Activated CD8-positive, alpha-beta memory T cell treated with anti-CD3 and anti-CD28 coated beads for 1 hour (primary cell): ENCODE data around the gene APP.
"Not testable (repeated sequence)": the region's sequence is repeated elsewhere in the genome, so short reads cannot be mapped to it uniquely, and the experiment has no call there.

Experiments used
- DNase-seq, 2 donors: peaks; one replicate each; pipeline ENCODE4 v3.0.0-alpha.2; 2020; ENCODE audit warnings: low read depth in 1 of 2; ENCODE audit errors: extremely low read depth in 1 of 2

APP gene

DNA sequence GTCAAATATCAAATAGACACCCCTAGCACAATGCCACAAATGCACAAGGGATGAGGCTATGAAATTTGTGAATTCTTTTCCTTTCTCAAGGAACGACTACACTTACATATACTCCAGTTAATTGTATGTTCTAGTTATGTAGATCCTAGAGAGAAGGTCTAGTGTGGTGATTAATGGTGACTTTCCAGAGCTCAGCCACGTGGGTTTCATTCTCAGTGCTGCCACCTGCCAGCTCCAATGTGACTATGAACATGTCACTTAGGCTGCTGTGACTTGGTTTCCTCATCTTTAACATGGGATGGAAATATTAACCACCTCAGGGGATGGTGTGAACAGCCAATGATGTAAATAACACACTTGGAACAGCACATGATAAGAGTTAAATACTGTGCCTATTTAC, 138.3 kb downstream of the APP start:
- DNase-seq, result no peak

DNA sequence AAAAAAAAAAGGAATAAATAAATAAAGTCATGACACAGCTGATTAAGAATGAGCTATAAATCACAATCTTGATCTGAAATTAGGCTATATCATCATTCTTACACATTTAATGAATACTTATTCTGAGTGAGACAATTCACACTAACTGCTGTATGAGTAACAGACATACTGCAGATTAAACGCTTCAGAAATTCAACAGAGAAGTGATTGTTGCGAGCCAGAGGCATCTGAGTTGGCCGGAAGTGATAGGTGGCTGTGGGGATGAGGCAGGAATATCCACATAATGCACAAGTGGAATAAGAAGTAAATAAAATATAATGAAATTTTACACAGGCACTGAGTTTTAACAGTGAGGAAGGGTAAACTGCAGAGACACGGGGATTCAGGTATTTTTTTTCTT, 142.4 kb downstream of the APP start:
- no peak for DNase-seq

DNA sequence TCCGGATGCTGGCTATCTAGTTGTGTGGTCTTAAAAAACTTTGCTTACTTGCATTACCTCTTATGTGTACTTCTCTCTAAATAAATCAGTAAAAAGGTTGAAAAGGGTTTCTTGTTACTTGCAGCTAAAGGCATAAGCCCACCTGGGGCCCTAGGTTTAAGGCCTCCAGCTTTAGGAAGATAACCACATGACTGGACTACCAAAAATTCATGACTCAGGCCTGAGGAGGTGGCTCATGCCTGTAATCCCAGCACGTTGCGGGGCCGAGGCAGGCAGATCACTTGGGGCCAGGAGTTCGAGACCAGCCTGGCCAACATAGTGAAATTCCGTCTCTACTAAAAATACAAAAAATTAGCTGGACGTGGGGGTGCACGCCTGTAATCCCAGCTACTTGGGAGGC, 142.9 kb downstream of the APP start:
- DNase-seq, result no peak

DNA sequence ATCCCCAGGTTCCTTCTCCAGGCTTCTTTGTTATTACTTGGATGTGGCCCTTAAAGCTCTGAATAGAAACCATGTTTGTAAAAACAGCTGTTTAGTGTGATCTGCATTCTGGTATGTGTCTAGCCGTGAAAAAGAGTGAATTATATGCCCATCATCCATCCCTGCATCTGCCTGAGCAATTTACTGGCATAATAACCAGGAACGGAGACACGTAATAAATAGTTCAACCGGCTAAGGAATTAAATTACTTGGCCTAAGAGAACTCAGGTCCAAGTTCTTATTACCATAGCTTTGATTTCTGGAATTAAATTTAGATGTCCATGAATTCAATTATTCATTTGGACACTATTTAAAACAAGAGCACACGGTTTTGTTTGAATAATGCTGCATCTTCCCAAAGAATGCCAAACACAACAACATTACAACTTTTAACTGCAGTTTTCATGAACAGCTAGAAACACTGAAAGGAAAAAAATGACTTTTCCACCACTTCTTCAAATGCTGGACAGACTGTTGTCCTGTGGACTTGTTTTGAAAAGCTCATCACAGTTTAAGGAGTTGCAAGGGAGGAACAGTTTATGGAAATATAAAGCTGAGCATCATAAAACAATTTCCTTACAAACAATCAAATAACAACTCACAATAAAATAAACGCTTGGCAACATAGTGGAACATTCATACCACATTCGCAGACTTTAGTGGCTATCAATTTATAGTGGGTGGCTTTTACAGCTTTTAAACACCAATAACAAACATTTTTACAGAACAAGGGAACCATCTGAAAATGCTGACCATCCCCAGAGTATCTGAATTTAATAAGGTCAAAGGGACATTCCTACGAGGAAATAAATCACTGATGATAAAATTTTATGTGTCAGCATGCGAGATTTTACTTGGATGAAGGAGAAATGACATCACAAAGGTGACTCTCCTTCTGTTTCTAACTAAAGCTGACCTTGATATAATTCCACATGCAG, 144.7 kb downstream of the APP start:
- no peak for DNase-seq

DNA sequence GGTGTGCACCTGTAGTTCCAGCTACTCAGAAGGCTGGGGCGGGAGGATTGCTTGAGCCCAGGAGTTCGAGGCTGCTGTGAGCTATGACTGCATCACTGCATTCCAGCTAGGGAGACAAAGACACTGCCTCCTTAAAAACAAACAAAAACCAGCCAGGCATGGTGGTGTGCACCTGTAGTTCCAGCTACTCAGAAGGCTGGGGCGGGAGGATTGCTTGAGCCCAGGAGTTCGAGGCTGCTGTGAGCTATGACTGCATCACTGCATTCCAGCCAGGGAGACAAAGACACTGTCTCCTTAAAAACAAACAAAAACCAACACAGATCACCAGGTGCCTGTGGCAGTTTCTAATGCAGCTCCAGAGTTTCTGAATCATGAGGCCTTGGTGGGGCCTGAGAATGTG, 147.2 kb downstream of the APP start:
- DNase-seq, result not testable (repeated sequence)

DNA sequence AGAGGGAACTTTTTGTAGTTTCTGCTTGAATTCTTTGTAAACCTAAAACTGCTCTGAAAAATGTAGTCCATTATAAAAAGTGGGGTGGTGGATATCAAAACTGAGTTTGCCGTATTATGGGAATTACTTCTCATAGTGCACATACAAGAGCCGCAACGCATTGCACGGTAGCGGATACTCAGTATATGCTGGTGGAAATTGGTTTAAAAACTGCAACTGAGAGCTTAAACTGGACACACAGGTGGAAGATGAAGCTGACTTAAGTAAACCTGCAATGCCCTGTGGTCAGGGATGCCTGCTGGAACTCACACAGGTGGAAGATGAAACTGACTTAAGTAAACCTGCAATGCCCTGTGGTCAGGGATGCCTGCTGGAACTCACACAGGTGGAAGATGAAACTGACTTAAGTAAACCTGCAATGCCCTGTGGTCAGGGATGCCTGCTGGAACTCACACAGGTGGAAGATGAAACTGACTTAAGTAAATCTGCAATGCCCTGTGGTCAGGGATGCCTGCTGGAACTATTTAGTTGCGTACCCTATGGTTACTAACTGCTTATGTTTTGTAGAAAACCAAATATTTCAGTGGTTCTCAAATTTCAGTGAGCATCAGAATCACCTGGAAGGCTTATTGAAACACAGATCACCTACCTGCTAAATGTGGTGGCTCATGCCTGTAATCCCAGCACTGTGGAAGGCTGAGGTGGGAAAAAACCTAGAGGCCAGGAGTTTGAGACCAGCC, 147.8 kb downstream of the APP start:
- not testable (repeated sequence) for DNase-seq

DNA sequence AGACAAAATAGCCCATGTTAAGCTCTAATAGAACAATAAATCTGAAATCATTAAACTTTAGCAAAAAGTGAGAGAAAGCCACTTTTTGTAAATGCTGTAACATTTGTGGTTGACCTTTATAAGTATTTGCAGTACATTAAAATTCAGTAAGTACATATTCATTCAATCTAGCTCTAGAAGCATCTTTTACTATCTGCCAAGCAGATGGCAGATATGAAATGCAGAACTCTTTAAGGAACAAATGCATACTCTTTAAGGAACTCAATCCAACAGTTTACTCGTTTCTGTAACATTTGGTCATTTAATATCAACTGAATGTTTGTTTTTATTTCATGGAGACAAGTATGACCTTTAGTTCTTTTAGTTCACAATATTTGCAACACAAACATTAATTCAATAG, 150.1 kb downstream of the APP start:
- no peak for DNase-seq

DNA sequence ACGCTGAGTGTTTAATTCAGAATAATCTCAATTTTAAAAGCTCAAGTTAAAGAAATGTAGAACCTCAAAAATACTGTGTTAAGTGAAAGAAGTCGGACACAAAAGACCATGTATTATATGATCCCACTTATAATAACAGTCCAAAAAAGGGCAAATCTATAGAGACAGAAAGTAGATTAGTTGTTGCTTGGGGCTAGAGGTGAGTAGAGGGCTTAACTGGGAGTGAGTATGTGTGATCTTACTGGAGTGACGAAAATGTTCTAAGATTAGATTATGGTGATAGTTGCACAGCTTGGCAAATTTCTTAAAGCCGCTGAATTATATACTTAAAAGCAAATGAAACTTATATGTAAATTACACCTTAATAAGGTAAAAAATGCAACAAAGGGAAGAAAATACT, 150.5 kb downstream of the APP start:
- no peak for DNase-seq

DNA sequence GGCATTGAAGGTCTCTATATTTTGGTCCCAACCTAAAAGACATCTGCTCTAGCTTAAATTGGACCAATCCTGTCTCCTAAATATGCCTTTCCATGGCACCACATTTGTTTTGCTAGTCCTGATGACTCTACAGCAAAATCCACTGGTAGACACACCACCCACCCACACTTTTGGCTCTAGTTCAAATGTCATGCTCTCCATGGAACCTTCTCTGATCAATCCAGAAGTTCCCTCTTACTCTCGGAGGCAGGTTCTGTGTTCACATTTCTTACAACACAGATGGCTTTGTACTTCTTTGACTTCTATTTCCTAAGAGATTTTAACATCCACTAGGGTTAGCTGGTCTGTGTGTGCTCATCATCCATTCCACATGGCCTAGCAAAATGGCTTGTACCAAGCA, 151.3 kb downstream of the APP start:
- DNase-seq, result no peak

DNA sequence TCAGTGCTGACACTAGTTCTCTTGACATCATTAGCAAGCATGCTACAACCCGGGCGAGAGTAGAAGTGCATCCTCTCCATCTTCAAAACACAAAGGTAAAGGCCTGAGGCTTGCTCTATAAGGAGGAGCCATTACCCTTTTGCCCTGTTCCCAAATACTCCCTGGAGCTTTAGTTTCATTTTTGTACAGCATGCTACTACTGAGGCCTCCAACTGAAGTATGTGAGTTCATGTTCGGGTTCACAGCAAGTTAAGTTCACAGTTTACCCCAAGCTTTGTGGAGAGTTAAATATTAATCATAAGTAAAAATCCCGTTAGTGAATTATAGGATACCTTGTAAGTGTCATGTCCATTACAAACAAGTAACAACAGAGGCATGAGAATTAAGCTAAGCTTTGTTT, 156.6 kb downstream of the APP start:
- DNase-seq, result no peak

DNA sequence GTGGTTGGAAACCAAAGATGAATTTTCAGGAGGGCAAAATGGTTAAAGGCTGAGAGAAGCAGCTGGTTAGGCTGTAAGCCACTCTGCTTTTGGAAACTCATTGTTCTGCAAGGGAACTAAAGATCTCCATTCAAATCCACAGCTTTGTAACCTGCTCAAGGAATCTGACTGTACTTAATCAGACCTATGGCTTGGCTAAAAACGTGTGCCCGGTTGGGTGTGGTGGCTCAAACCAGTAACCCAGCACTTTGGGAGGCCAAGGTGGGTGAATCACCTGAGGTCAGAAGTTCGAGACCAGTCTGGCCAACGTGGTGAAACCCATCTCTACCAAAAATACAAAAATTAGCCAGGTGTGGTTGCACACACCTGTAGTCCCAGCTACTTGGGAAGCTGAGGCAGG, 158.1 kb downstream of the APP start:
- DNase-seq, result not testable (repeated sequence)

DNA sequence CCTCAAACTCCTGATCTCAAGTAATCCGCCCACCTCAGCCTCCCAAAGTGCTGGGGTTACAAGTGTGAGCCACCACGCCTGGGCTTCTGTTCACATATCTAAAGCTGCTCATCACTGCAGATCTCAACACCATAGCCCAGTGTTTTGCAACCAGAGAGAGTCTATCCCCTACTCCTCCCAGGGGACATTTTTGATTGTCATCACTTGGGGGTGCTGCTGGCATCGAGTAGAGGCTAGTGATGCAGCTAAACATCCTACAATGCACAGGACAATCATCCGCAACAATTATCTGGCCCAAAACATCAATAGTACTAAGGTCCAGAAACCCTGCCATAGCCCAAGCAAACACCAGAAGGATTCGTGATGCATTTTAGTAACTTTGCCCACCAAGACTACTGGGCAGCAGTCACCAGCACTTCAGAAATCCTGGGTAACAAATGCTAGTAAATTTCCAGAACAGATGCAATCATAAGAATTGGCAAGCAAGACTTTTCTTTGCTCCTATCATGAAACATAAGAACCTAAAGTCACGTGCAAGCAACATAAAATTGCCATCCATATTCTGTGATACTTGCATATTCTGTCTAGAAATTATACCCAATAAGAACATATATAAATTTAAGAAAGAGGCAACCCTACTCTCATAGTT, 159.2 kb downstream of the APP start:
- no peak for DNase-seq

DNA sequence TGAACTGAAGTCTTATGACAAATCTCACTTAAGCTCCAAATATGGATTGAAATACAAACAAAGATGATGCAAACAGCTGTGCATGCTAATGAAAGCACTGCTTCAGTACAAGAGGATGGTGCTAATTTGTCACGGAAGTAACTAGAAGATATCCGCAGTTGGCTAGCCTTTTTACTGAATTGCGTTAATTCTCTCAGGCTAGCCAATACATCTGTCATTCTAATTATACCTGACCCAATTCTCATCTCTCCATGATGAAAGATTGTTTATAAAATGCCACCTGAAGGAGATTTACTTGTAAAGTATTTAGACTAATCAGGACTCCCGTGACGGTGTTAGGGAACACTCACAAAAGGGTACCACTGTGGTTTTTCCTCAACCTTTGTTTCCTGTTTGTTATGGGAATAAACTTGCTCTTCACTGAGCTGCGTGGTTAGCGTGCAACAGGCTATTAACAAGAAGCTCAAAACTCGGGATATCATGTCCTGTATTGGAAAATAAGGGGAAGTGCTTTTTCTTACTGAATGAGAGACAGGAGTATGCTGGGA, 162.5 kb downstream of the APP start:
- DNase-seq, result no peak

DNA sequence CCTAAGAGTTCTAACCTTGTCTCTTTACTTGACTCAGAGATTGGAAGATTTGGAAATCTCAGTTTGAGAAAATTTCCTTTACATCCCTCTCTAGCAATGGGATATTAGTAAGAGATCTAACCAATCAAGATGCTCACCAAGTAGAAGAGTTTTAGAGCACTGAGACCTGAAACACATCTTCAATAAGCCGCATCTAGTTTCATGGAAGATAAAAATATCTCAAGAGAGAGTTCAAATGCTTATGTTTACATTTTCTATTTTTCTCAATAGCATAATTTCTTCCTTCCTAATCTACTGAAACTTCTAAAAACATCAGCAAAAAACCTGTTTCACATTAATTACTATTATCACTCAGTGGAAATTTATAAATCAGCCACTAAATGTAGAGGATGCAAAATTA, 165.1 kb downstream of the APP start:
- DNase-seq, result no peak

DNA sequence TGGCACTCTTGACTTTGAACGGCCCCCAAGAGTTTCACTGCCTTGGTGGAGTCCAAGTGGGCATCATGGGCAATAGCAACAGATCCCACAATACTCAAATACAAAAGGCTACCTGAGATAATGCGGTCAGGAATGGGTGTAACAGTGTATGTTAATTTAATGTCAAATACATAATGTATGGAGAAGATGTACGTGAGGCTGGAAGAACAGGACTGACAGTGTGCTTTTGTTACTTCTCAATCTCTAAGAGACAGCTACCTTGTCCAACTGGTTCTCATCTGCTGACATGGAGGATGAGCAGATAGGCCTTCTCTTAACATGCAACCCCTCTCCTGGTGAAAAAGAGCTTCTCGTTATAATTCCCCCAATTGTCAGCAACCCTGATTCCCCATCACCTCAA, 167.2 kb downstream of the APP start:
- no peak for DNase-seq

DNA sequence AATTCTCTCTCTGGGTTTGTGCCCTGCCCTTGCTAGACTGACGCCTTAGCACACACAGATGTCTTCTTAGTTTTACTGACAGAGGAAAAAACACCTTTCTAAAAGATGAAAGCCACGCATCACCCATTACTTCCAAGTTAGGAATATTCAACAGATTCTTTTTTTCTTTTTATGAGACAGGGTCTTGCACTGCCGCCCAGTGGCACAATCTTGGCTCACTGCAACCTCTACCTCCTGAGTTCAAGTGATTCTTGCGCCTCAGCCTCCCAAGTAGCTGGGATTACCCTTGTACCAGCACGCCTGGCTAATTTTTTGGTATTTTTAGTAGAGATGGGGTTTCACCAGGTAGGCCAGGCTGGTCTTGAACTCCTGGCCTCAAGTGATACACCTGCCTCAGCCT, 169.2 kb downstream of the APP start:
- DNase-seq, result no peak

DNA sequence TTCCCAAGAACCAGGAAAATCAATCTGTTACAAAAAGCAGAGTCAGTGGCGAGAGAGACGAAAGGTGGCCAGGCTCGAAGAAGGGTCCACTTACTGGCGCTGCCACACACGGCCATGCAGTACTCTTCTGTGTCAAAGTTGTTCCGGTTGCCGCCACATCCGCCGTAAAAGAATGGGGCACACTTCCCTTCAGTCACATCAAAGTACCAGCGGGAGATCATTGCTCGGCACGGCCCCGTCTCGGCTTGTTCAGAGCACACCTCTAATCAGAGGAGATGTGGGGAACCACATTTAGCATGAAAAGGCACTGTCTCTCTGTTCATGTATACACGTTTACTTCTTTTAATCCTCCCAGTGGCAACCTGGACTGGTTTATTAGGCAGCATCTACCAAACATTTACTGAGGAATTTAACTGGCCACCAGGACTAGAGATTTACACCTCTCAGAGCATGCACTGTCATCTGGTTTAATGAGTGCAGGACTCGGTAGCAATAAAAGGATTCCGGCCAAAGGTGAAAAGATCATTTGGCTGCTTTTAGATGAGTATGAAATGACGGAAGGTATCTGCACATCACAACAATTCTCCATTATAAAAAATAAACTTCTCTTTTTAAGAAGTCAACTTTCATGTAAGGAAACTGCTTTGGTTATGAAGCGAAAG, 170.5 kb downstream of the APP start:
- DNase-seq, result peak in 1 of 2 donors; percentile 3

DNA sequence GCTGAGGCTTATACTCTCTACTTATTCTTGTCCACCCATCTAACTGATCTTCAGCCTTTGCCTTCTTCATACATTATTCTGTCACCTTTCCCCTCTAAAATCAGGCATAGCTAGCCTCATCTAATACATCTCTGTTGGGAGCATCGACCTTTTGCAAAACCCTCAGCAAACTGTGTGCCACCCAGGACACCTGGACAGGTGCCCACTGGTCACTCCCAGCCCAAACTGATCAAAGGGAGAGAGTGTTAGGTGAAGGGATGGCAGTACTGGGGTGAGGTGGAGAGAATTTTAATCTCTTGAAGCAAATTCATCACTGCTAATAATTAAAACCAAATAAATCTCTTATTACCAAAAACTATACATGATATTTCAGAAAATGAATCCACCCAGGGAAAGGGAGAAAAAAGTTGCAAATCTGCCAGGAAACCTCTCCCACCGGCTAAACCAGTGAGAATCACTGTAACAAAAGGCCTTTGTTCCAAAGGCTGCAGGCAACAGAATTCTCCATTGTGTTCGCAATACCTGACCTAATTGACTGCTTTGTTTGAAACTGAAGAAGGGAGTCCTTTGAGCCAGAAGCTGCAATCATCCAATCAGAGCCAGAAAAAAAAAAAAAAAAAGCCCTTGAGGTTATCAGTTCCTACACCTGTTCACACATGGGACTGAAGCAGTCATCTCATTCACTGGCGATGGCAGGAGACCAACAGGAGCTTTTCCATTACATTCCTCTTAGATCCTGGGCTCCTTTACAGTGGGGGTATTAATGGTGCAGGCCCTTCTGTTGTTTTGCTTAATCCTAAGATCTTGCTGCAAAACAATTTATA, 172.6 kb downstream of the APP start:
- no peak for DNase-seq

DNA sequence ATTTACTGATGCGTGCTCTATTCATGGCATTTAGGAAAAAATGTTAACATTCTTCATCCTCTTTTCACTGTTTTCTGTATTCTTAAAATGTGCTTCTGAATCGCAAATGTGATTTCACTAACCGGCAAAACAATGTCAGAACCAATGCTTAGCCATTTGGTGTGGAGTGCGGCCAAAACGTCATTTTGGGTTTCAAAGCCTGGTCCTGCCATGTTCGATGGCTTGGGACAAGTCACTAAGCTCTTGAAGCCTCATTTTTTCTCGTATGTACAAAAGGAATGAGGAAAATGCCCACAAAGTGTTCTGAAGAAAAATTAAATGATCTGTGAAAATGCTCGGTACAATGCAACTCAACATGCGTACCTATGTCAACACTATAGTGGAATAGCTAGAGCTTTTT, 175.3 kb downstream of the APP start:
- no peak for DNase-seq

DNA sequence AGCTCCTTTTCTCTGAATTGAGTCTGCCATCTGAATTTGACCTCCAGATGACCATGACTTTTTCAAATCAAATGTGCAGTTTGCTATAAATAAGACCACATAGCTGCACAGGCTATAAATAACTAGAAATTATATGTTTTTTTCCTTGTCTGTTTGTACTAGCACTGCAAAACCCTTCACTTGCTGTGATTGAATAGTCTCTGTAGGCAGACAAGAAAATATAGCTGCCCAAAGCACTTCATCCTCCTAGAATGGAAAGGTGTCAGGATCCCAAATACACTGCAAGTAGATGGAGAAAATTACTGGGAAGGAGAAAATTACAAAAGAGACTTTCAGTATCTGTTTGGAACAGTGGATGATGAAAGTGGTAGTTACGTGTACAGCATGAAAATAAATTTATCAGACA, 175.8 kb downstream of the APP start:
- no peak for DNase-seq
